Nephron progenitor cell (in vitro differentiated cells): Measurements from ENCODE around the gene MILR1.
"Not testable (repeated sequence)": the region's sequence is repeated elsewhere in the genome, so short reads cannot be mapped to it uniquely, and the experiment has no call there.

ENCODE experiments used
- DNase-seq: peaks from one replicate; pipeline ENCODE4 v3.0.0; 2021
- H3K27ac Mint-ChIP-seq: 2 replicates; pipeline ENCODE4 v1.8.0; 2021; ENCODE audit warnings: mild to moderate bottlenecking, moderate library complexity, mixed read lengths
- H3K27me3 Mint-ChIP-seq: 2 replicates; pipeline ENCODE4 v1.8.0; 2021; ENCODE audit warnings: mild to moderate bottlenecking, low read depth, mixed read lengths; ENCODE audit not compliant: poor library complexity
- H3K36me3 Mint-ChIP-seq: 2 replicates; pipeline ENCODE4 v1.8.0; 2021; ENCODE audit warnings: low read depth, mixed read lengths
- H3K4me1 Mint-ChIP-seq: 2 replicates; pipeline ENCODE4 v1.8.0; 2021; ENCODE audit warnings: mixed read lengths
- H3K4me3 Mint-ChIP-seq: 2 replicates; pipeline ENCODE4 v1.8.0; 2021; ENCODE audit warnings: mild to moderate bottlenecking, moderate library complexity, mixed read lengths
- H3K9me3 Mint-ChIP-seq: 2 replicates; pipeline ENCODE4 v1.8.0; 2021; ENCODE audit warnings: mild to moderate bottlenecking, moderate library complexity, mixed read lengths
- TF ChIP-seq, protein P1 (sequence below): fragments of 200-600 bp; sonication (generic); IDR thresholded peaks from 2 replicates; pipeline ENCODE4 v1.5.0; 2021; ENCODE audit warnings: antibody characterized with exemption

MILR1 gene

DNA sequence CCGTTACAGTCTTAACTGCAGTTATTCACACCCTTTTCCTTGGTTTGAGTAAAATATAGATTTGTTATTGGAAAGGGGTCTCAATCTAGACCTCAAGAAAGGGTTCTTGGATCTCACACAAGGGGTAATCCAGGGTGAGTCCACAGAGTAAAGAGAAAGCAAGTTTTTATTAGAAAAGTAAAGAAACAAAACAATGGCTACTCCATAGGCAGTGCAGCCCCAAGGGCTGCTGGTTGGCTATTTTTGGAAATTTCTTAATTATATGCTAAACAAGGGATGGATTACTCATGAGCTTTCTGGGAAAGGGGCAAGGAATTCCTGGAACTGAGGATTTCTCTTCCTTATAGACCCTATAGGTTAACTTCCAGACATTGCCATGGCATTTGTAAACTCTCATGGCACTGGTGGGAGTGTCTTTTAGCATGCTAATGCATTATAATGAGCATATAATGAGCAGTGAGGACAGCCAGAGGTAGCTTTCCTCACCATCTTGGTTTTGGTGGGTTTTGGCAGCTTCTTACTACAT is 24.5 kb upstream of the MILR1 start:
- H3K4me3 Mint-ChIP-seq: no peak overlapping the region
- H3K4me1 Mint-ChIP-seq: peaks cover 6% of the 10 kb centered on the region
- no peaks in the 10 kb centered on the region for H3K36me3 Mint-ChIP-seq
- TF ChIP-seq, protein P1, sequence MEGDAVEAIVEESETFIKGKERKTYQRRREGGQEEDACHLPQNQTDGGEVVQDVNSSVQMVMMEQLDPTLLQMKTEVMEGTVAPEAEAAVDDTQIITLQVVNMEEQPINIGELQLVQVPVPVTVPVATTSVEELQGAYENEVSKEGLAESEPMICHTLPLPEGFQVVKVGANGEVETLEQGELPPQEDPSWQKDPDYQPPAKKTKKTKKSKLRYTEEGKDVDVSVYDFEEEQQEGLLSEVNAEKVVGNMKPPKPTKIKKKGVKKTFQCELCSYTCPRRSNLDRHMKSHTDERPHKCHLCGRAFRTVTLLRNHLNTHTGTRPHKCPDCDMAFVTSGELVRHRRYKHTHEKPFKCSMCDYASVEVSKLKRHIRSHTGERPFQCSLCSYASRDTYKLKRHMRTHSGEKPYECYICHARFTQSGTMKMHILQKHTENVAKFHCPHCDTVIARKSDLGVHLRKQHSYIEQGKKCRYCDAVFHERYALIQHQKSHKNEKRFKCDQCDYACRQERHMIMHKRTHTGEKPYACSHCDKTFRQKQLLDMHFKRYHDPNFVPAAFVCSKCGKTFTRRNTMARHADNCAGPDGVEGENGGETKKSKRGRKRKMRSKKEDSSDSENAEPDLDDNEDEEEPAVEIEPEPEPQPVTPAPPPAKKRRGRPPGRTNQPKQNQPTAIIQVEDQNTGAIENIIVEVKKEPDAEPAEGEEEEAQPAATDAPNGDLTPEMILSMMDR: no peak
- no peak for DNase-seq
- peaks cover 12% of the 10 kb centered on the region for H3K9me3 Mint-ChIP-seq
- no peak overlapping the region for H3K27ac Mint-ChIP-seq
- peaks cover 5% of the 10 kb centered on the region for H3K27me3 Mint-ChIP-seq

DNA sequence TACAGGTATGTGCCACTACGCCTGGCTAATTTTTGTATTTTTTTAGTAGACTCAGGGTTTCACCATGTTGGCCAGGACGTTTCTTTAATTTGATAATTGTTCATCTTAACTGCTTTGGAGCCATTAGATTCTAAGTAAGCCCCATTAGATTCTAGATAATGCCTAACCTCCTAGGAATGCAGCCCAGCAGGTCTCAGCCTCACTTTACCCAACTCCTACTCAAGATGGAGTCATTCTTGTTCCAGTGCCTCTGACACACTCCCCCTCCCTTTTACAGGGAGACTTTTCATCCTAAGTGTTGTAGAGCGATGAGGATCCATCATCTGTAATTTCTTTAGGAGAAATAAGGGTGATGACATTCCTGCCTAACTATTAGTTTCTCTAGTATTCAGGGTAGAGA is 23.7 kb upstream of the MILR1 start:
- H3K9me3 Mint-ChIP-seq: peaks cover 12% of the 10 kb centered on the region
- H3K27ac Mint-ChIP-seq: no peak overlapping the region
- H3K36me3 Mint-ChIP-seq: no peaks in the 10 kb centered on the region
- TF ChIP-seq, protein P1: no peak
- H3K4me3 Mint-ChIP-seq: no peak overlapping the region
- DNase-seq: no peak
- H3K4me1 Mint-ChIP-seq: peaks cover 6% of the 10 kb centered on the region
- H3K27me3 Mint-ChIP-seq: peaks cover 5% of the 10 kb centered on the region

- Mint-ChIP-seq H3K9me3 (peaks cover 12% of the 10 kb centered on the region), H3K4me1 (peaks cover 6% of the 10 kb centered on the region), H3K36me3 (no peaks in the 10 kb centered on the region), H3K4me3 (no peak overlapping the region), H3K27me3 (peaks cover 5% of the 10 kb centered on the region), H3K27ac (no peak overlapping the region)
- DNase-seq: no peak
- TF ChIP-seq, protein P1: no peak
Observed at GRCh38 chr17:64426596-64426995, 22.3 kb upstream of the MILR1 start.

GRCh38 chr17:64428406-64428805 is 20.5 kb upstream of the MILR1 start:
- H3K36me3 Mint-ChIP-seq: no peaks in the 10 kb centered on the region
- no peak overlapping the region for H3K27ac Mint-ChIP-seq
- DNase-seq: no peak
- peaks cover 6% of the 10 kb centered on the region for H3K4me1 Mint-ChIP-seq
- TF ChIP-seq, protein P1: no peak
- H3K27me3 Mint-ChIP-seq: peaks cover 5% of the 10 kb centered on the region
- peaks cover 16% of the 10 kb centered on the region for H3K9me3 Mint-ChIP-seq
- H3K4me3 Mint-ChIP-seq: no peak overlapping the region

DNA sequence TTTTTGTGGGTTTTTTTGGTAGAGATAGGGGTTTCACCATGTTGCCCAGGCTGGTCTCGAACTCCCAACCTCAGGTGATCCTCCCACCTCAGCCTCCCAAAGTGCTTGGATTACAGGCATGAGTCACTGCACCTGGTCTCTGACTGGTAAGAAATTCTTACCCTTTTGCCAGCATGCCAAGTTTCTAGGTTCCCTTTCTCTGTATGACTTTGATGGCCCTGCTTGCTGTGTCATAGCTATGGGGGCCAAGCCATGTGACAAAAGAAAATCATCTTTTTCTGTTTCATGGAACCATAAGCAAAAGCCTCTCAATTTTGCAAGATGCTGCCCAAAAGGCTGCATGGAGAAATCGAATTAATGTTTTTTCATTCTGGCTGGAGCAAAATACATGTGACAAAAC is 18.9 kb upstream of the MILR1 start:
- H3K36me3 Mint-ChIP-seq, H3K27ac Mint-ChIP-seq, H3K27me3 Mint-ChIP-seq, H3K4me3 Mint-ChIP-seq, DNase-seq, H3K4me1 Mint-ChIP-seq: not testable (repeated sequence)
- peaks cover 31% of the 10 kb centered on the region for H3K9me3 Mint-ChIP-seq

- TF ChIP-seq, protein P1: no peak
- no peaks in the 10 kb centered on the region for H3K4me1 Mint-ChIP-seq
- no peaks in the 10 kb centered on the region for H3K27me3 Mint-ChIP-seq
- H3K9me3 Mint-ChIP-seq: peaks cover 33% of the 10 kb centered on the region
- DNase-seq: no peak
- no peaks in the 10 kb centered on the region for H3K36me3 Mint-ChIP-seq
- H3K27ac Mint-ChIP-seq: no peak overlapping the region
- H3K4me3 Mint-ChIP-seq: no peak overlapping the region
Observed at GRCh38 chr17:64431534-64431933, 17.4 kb upstream of the MILR1 start.
